Kidney (tissue), 14 donors: Measurements from ENCODE around the gene SIGLEC14. TPM values are rescaled to one million over a fixed set of nuclear protein-coding genes. Genes with fewer than 3 reads are reported as not detected.

ENCODE experiments used
- DNase-seq, 5 donors: peaks; one replicate each; pipeline ENCODE4 v3.0.0-alpha.2; 2013 to 2020
- FAIRE-seq: peaks from 2 replicates; lab custom pipeline; 2012; peaks lifted over from hg19 to GRCh38; lab: Jason Lieb, UNC
- H3K27ac ChIP-seq, 2 donors: one replicate each; pipeline ENCODE4 v1.7.0; 2013; ENCODE audit warnings: low read depth in 2 of 2, low read length in 2 of 2, inconsistent platforms in 1 of 2
- H3K27me3 ChIP-seq: one replicate; pipeline ENCODE4 v1.7.1; 2013; ENCODE audit warnings: low read length, inconsistent platforms; ENCODE audit not compliant: control insufficient read depth, insufficient read depth
- H3K36me3 ChIP-seq, 3 donors: one replicate each; pipeline versions ENCODE4 v1.7.0 to v1.7.1; 2013; ENCODE audit warnings: low read length in 3 of 3, control low read depth in 1 of 3, inconsistent platforms in 1 of 3; ENCODE audit not compliant: insufficient read depth in 3 of 3, control insufficient read depth in 2 of 3
- H3K4me1 ChIP-seq, 3 donors: one replicate each; pipeline versions ENCODE4 v1.7.0 to v1.7.1; 2013; ENCODE audit warnings: low read length in 3 of 3, inconsistent platforms in 1 of 3, low read depth in 1 of 3; ENCODE audit not compliant: control insufficient read depth in 2 of 3, insufficient read depth in 2 of 3
- H3K4me3 ChIP-seq, 3 donors: one replicate each; pipeline versions ENCODE4 v1.7.0 to v1.8.1; 2013; ENCODE audit warnings: low read length in 3 of 3, control low read depth in 1 of 3, inconsistent platforms in 1 of 3
- H3K9ac ChIP-seq, 3 donors: one replicate each; pipeline versions ENCODE4 v1.7.0 to v1.7.1; 2013; ENCODE audit warnings: low read length in 3 of 3, control low read depth in 1 of 3, inconsistent platforms in 1 of 3
- H3K9me3 ChIP-seq, 3 donors: one replicate each; pipeline versions ENCODE4 v1.7.0 to v1.7.1; 2013; ENCODE audit warnings: low read length in 3 of 3, control low read depth in 1 of 3, inconsistent platforms in 1 of 3; ENCODE audit not compliant: control insufficient read depth in 2 of 3, insufficient read depth in 1 of 3
- intact Hi-C: fragments of 100-400 bp; cut with DNase I; formaldehyde crosslinking; loops from one replicate; pipeline ENCODE4 v1.11.1; 2022
- polyA plus RNA-seq: library from polyadenylated mRNA; stranded (reverse); fragments of 350-450 nt; fragmentation: Illumina TruSeq; extraction: RNeasy Lipid Tissue Mini Kit (QIAGEN cat#74804); gene quantifications from one replicate; pipeline ENCODE4 v1.2.3, GENCODE V29; 2014; ENCODE audit warnings: low read depth, low replicate concordance; ENCODE audit not compliant: insufficient read depth
- total RNA-seq: library from RNA; stranded (reverse); fragmentation: NEBNext Ultra II Directional; extraction: Animal tissue kit (Norgen Biotek cat#: 25700); gene quantifications from one replicate; pipeline ENCODE4 v1.2.1, GENCODE V29; 2021
- TF ChIP-seq, protein P1 (sequence below): IDR thresholded peaks from 3 replicates; pipeline ENCODE4 v1.5.1; 2012; ENCODE audit warnings: mild to moderate bottlenecking, moderate library complexity, borderline replicate concordance; ENCODE audit not compliant: insufficient read depth; ENCODE audit errors: extremely low read depth
- donor health status: control.
- donor health status: control.
- donor health status: control.
- donor health status: control.
- donor health status: control.
- donor health status: DM: yes; HTN: yes; CAD: no.
- donor health status: Normal renal cell carcinoma (clear cell type).

SIGLEC14 gene
- total and polyA plus RNA-seq, 2 donors from 2014 or later: 0.26 to 11.5 TPM

DNA sequence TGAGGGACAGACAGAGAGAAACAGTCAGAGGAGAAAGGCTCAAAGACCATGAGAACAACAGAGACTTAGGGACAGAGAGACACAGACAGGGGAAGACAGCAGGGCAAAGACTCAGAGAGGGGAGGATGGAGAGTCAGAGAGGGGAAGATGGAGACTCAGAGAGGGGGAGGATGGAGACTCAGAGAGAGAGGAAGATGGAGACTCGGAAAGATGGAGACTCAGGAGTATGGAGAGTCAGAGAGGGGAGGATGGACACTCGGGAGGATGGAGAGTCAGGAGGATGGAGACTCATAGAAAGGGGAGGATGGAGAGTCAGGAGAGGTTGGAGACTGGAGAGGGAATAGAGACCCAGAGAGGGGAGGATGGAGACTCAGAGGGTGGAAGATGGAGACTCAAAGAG is 47.2 kb upstream of the SIGLEC14 start:
- Histone ChIP-seq H3K4me1 (peaks cover 0 to 11% (median 5%) of the 10 kb centered on the region in 3 donors), H3K4me3 (no peak overlapping the region), H3K9ac (no peak overlapping the region), H3K27me3 (no peaks in the 10 kb centered on the region), H3K9me3 (no peaks in the 10 kb centered on the region), H3K36me3 (peaks cover 14 to 28% (median 18%) of the 10 kb centered on the region in 3 donors), H3K27ac (no peak overlapping the region)
- TF ChIP-seq, protein P1, sequence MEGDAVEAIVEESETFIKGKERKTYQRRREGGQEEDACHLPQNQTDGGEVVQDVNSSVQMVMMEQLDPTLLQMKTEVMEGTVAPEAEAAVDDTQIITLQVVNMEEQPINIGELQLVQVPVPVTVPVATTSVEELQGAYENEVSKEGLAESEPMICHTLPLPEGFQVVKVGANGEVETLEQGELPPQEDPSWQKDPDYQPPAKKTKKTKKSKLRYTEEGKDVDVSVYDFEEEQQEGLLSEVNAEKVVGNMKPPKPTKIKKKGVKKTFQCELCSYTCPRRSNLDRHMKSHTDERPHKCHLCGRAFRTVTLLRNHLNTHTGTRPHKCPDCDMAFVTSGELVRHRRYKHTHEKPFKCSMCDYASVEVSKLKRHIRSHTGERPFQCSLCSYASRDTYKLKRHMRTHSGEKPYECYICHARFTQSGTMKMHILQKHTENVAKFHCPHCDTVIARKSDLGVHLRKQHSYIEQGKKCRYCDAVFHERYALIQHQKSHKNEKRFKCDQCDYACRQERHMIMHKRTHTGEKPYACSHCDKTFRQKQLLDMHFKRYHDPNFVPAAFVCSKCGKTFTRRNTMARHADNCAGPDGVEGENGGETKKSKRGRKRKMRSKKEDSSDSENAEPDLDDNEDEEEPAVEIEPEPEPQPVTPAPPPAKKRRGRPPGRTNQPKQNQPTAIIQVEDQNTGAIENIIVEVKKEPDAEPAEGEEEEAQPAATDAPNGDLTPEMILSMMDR: no peak
- FAIRE-seq (no peak), DNase-seq (no peak)
- intact Hi-C loops: no loop called here

- no peak for DNase-seq
- TF ChIP-seq, protein P1: no peak
- Histone ChIP-seq H3K4me1 (peaks cover 0 to 14% (median 6%) of the 10 kb centered on the region in 3 donors), H3K27ac (peak within 1 kb of the TSS; percentile 13 to 38), H3K4me3 (peak within 1 kb of the TSS in 2 of 3 donors; percentile 36 to 42), H3K36me3 (peaks cover 12 to 24% (median 15%) of the 10 kb centered on the region in 3 donors), H3K9me3 (no peaks in the 10 kb centered on the region), H3K27me3 (no peaks in the 10 kb centered on the region), H3K9ac (peak within 1 kb of the TSS in 1 of 3 donors; percentile 53)
- no peak for FAIRE-seq
- intact Hi-C loops: no loop called here
These were observed 46.6 kb upstream of the SIGLEC14 start, which contains the start of gene SPACA6 for GRCh38 chr19:51693260-51693659. TSS of gene SPACA6 (plus strand) at chr19:51693330. CDS start at chr19:51693527, 197 bp downstream.

- intact Hi-C loops: no loop called here
- H3K9ac ChIP-seq: peak overlapping the region in 1 of 3 donors; percentile 53
- peak overlapping the region in 2 of 3 donors; percentile 36 to 42 for H3K4me3 ChIP-seq
- TF ChIP-seq, protein P1: no peak
- no peaks in the 10 kb centered on the region for H3K27me3 ChIP-seq
- H3K27ac ChIP-seq: peak overlapping the region in 1 of 2 donors; percentile 38
- H3K9me3 ChIP-seq: no peaks in the 10 kb centered on the region
- peaks cover 0 to 21% (median 14%) of the 10 kb centered on the region in 3 donors for H3K4me1 ChIP-seq
- DNase-seq (peak in 1 of 5 donors; percentile 76), FAIRE-seq (no peak)
- peaks cover 7 to 16% (median 10%) of the 10 kb centered on the region in 3 donors for H3K36me3 ChIP-seq
These were observed 45.8 kb upstream of the SIGLEC14 start for GRCh38 chr19:51692468-51692867.
